ENCODE data around the gene CENPQ.

Gene CENPQ

DNA sequence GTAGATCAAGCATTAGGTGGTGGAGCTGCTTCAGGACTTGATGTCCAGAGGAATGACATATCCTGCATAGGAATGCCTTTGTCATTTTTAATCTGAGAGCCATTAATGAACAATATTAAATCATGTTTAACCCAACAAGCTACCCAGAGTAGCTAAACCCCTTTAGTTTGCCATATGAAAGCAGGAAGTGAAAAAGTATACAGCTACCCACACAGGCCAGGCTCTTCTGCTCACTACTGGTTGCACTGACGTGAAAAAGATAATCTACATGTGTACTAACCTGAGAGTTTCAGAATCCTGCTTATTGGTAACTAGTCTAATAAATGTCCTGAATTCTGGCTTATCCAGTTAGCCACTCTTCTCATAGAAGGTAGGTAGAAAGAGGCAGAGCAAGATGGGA is 56.5 kb downstream of the CENPQ start:
- no peak overlapping the region for H3K27ac ChIP-seq (ENCODE audit: low read length)
- peak overlapping the region; percentile 10; the same call in 1 of the 2 replicates for H3K4me3 ChIP-seq (ENCODE audit: low read length)
- no peaks in the 10 kb centered on the region for H3K27me3 ChIP-seq (ENCODE audit: low read depth, low read length)
- peak overlapping the region; percentile 37 for H3K4me2 ChIP-seq (ENCODE audit: low read length)
- no peak overlapping the region for H3K9ac ChIP-seq (ENCODE audit: low read length)
- peaks cover 9% of the 10 kb centered on the region for H3K4me1 ChIP-seq (ENCODE audit: low read length)
- peak overlapping the region; percentile 34 for H2AFZ ChIP-seq (ENCODE audit: low read depth, low read length)
- H3K79me2 ChIP-seq (ENCODE audit: low read length): no peaks in the 10 kb centered on the region
- H3K36me3 ChIP-seq (replicated peaks; ENCODE audit: low read depth, low read length): no peaks in the 10 kb centered on the region
- no peak for TF ChIP-seq EZH2phosphoT487 (IDR thresholded peaks at IDR 0.05; ENCODE audit: low read depth)
- TF ChIP-seq, protein P1, sequence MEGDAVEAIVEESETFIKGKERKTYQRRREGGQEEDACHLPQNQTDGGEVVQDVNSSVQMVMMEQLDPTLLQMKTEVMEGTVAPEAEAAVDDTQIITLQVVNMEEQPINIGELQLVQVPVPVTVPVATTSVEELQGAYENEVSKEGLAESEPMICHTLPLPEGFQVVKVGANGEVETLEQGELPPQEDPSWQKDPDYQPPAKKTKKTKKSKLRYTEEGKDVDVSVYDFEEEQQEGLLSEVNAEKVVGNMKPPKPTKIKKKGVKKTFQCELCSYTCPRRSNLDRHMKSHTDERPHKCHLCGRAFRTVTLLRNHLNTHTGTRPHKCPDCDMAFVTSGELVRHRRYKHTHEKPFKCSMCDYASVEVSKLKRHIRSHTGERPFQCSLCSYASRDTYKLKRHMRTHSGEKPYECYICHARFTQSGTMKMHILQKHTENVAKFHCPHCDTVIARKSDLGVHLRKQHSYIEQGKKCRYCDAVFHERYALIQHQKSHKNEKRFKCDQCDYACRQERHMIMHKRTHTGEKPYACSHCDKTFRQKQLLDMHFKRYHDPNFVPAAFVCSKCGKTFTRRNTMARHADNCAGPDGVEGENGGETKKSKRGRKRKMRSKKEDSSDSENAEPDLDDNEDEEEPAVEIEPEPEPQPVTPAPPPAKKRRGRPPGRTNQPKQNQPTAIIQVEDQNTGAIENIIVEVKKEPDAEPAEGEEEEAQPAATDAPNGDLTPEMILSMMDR (IDR thresholded peaks at IDR 0.05; ENCODE audit: low read depth, low read length): no peak
- no peaks in the 10 kb centered on the region for H4K20me1 ChIP-seq (ENCODE audit: insufficient read depth, low read length)
- H3K9me3 ChIP-seq (ENCODE audit: insufficient read depth, low read length): no peaks in the 10 kb centered on the region

DNA sequence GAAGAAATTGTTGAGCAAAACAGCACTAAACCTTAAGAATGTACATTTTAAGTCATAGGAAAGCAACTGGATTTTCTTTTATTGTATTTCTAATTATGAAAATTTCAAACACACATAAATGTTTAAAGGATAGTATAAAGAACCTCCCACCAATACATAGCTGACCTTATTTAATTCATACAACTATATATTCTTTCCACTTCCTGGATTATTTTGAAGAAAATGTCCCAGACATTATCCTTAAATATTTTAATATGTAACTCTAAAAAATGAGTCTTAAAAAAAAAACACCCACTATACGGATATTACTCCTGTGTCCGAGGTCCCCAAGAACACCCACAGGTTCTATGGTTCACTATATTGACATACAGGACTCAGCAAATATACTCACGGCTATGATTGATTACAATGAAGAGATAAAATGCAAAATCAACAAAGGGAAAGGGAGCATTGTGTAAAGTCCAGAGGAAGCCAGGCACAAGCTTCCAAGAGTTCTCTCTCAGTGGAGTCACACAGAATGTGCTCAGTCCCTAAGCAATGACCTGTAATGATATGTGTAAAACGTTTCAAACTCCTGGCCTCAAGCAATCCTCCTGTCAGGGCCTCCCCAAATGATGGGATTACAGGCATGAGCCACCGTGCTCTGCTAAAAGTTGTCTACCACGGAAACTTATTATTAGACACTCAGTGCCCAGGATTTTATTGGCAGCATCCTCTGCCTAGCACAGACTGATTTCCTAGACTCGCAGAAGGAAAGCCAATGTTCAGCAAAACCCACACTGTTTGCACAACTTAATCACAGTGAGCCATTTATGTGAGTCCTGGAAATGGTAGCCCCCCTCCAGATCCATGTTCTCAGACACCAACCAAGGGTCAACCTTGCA is 59.8 kb downstream of the CENPQ start:
- Histone ChIP-seq H3K27me3 (ENCODE audit: low read depth, low read length) (no peaks in the 10 kb centered on the region), H3K4me2 (ENCODE audit: low read length) (no peak overlapping the region), H3K36me3 (replicated peaks; ENCODE audit: low read depth, low read length) (no peaks in the 10 kb centered on the region), H4K20me1 (ENCODE audit: insufficient read depth, low read length) (no peaks in the 10 kb centered on the region), H2AFZ (ENCODE audit: low read depth, low read length) (no peak overlapping the region), H3K9me3 (ENCODE audit: insufficient read depth, low read length) (no peaks in the 10 kb centered on the region), H3K27ac (ENCODE audit: low read length) (no peak overlapping the region), H3K79me2 (ENCODE audit: low read length) (no peaks in the 10 kb centered on the region), H3K9ac (ENCODE audit: low read length) (no peak overlapping the region), H3K4me3 (ENCODE audit: low read length) (no peak overlapping the region), H3K4me1 (ENCODE audit: low read length) (peaks cover 9% of the 10 kb centered on the region)
- TF ChIP-seq, protein P1 (IDR thresholded peaks at IDR 0.05; ENCODE audit: low read depth, low read length): no peak
- no peak for TF ChIP-seq EZH2phosphoT487 (IDR thresholded peaks at IDR 0.05; ENCODE audit: low read depth)

- no peaks in the 10 kb centered on the region for H3K27me3 ChIP-seq (ENCODE audit: low read depth, low read length)
Observed at GRCh38 chr6:49523901-49524300, 60.7 kb downstream of the CENPQ start.

GRCh38 chr6:49524541-49524940 is 61.4 kb downstream of the CENPQ start:
- Histone ChIP-seq H3K9ac (ENCODE audit: low read length) (no peak overlapping the region), H3K4me2 (ENCODE audit: low read length) (no peak overlapping the region), H2AFZ (ENCODE audit: low read depth, low read length) (no peak overlapping the region), H3K79me2 (ENCODE audit: low read length) (no peaks in the 10 kb centered on the region), H3K27ac (ENCODE audit: low read length) (no peak overlapping the region), H3K9me3 (ENCODE audit: insufficient read depth, low read length) (no peaks in the 10 kb centered on the region), H3K4me1 (ENCODE audit: low read length) (peaks cover 5% of the 10 kb centered on the region), H3K4me3 (ENCODE audit: low read length) (no peak overlapping the region), H3K36me3 (replicated peaks; ENCODE audit: low read depth, low read length) (no peaks in the 10 kb centered on the region), H4K20me1 (ENCODE audit: insufficient read depth, low read length) (no peaks in the 10 kb centered on the region), H3K27me3 (ENCODE audit: low read depth, low read length) (no peaks in the 10 kb centered on the region)
- TF ChIP-seq, protein P1 (IDR thresholded peaks at IDR 0.05; ENCODE audit: low read depth, low read length): no peak
- TF ChIP-seq EZH2phosphoT487 (IDR thresholded peaks at IDR 0.05; ENCODE audit: low read depth): no peak

More at GRCh38 chr6:49523901-49524300, 60.7 kb downstream of the CENPQ start:
- Histone ChIP-seq H3K9me3 (ENCODE audit: insufficient read depth, low read length) (no peaks in the 10 kb centered on the region), H3K4me2 (ENCODE audit: low read length) (no peak overlapping the region), H3K79me2 (ENCODE audit: low read length) (no peaks in the 10 kb centered on the region), H3K9ac (ENCODE audit: low read length) (no peak overlapping the region), H4K20me1 (ENCODE audit: insufficient read depth, low read length) (no peaks in the 10 kb centered on the region), H3K4me1 (ENCODE audit: low read length) (peaks cover 9% of the 10 kb centered on the region), H3K36me3 (replicated peaks; ENCODE audit: low read depth, low read length) (no peaks in the 10 kb centered on the region), H3K27ac (ENCODE audit: low read length) (no peak overlapping the region), H2AFZ (ENCODE audit: low read depth, low read length) (no peak overlapping the region), H3K4me3 (ENCODE audit: low read length) (no peak overlapping the region)
- TF ChIP-seq EZH2phosphoT487 (IDR thresholded peaks at IDR 0.05; ENCODE audit: low read depth): no peak
- TF ChIP-seq, protein P1 (IDR thresholded peaks at IDR 0.05; ENCODE audit: low read depth, low read length): no peak

All from OCI-LY3 (cell line).